BJ (cell line): ENCODE results near the gene CRYZ. TPM values are rescaled to one million over a fixed set of nuclear protein-coding genes. Genes with fewer than 3 reads are reported as not detected.
"Not testable (repeated sequence)": the region's sequence is repeated elsewhere in the genome, so short reads cannot be mapped to it uniquely, and the experiment has no call there.

Experiments
- CTCF ChIA-PET: fragments of 350-600 bp; formaldehyde crosslinking; extraction: SDS; loops from one replicate; lab custom pipeline; 2021; ENCODE audit warnings: antibody characterized with exemption, inconsistent platforms; lab: Yijun Ruan, JAX
- POLR2A ChIA-PET: fragments of 300-600 bp; sonication (Branson Sonifier 250); formaldehyde crosslinking; extraction: SDS; loops from one replicate; lab custom pipeline; 2021; ENCODE audit warnings: antibody characterized with exemption; lab: Charles Lee
- DNase-seq: peaks from one replicate; pipeline ENCODE4 v3.0.0-alpha.2; 2011; ENCODE audit warnings: low read depth
- H3K27me3 ChIP-seq: 2 replicates; pipeline ENCODE4 v1.6.0; 2011; ENCODE audit warnings: low read length; ENCODE audit not compliant: control insufficient read depth, insufficient read depth
- H3K36me3 ChIP-seq: 2 replicates; pipeline ENCODE4 v1.5.1; 2011; ENCODE audit warnings: low read length; ENCODE audit not compliant: control insufficient read depth, insufficient read depth
- H3K4me3 ChIP-seq: 2 replicates; pipeline ENCODE4 v1.5.1; 2011; ENCODE audit warnings: low read depth, mild to moderate bottlenecking, control low read depth, low read length
- CTCF ChIP-seq: IDR thresholded peaks from 2 replicates; pipeline ENCODE4 v1.5.1; 2011; ENCODE audit warnings: low read depth, mild to moderate bottlenecking, control low read depth, inconsistent platforms, low read length, moderate library complexity; ENCODE audit not compliant: insufficient read depth
- polyA plus RNA-seq: library from polyadenylated mRNA; depleted of rRNA; stranded (reverse); fragments of >200 nt; gene quantifications from 2 replicates; pipeline ENCODE4 v1.2.3, GENCODE V29; 2011; rRNA removed

The CRYZ gene
- polyA plus RNA-seq, 1 experiment, result 22.9 TPM

DNA sequence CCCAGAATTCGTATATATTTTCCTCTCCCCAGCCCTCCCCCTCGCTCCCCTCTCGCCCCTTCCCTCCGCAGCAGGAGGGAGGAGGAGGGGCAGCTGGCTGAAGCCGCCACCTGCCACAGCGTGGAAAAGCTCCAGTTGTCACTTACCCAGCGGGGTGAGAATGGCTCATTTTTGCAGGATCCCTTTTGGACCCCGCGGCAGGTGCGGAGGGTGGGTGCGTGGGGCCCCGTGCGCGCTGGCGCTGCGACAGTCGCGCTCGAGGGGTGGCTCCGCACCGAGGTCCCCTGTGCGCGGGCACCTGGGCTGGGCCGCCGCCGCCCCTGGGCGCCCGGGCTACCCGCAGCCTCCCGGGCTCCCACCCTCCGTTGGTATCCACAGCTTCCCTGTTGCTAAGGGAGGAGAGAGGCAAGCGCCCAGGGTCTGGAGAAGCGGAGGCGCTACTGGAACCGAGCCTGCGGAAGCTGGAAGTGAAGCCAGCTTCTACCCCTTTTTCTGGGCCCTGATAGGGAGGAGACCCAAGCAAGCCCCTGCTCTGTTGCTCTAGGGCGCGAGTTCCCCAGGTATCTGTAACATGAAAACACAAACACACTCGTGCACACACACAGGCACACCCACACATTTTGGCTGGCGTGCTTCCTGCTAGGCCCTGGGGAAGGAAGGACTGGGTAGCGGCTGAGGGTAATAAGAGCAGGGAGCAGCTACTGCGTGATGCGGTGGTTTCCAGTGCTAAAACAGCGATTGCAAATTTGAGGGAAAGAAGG is 59.3 kb downstream of the CRYZ start, which contains the start of gene ERICH3:
ERICH3 (minus strand) TSS at position 442 of the 761 bp plus-strand sequence; CDS start at position 169, 273 bp downstream.
- POLR2A ChIA-PET, result no interaction called here
- CTCF ChIA-PET, result interaction anchor here (2.4 kb wide), 1 partner anchor 16 kb away, joined by 9 read pairs; no protein-coding TSS in a partner anchor
- no peak for TF ChIP-seq CTCF
- no peaks in the 10 kb centered on the region for H3K36me3 ChIP-seq
- peaks cover 3% of the 10 kb centered on the region; the same call in 1 of the 2 replicates for H3K27me3 ChIP-seq
- DNase-seq, result no peak
- peak within 1 kb of the TSS; percentile 10 for H3K4me3 ChIP-seq

- POLR2A ChIA-PET, DNase-seq, H3K27me3 ChIP-seq, CTCF ChIA-PET, H3K4me3 ChIP-seq, H3K36me3 ChIP-seq: not testable (repeated sequence)
Observed at GRCh38 chr1:74670866-74671265, 62.0 kb downstream of the CRYZ start.

Other genes starting within 250 kb of the CRYZ start
- gene LRRC53, start 220.4 kb downstream of the CRYZ start, polyA plus RNA-seq, result not detected in 2 replicates
- gene ERICH3, start 59.3 kb downstream of the CRYZ start, polyA plus RNA-seq, result not detected in 2 replicates
- 9.2 and 15.3 TPM in 2 replicates for gene TYW3, start 102 bp upstream of the CRYZ start, polyA plus RNA-seq